RKO (cell line): ENCODE measurements around the gene SPTBN2.

ENCODE experiments used
- DNase-seq: peaks from one replicate; pipeline ENCODE4 v3.0.0-alpha.2; 2016; ENCODE audit warnings: low spot score

Gene SPTBN2

GRCh38 chr11:66701432-66702240 is 27.4 kb downstream of the SPTBN2 start:
- no peak for DNase-seq

GRCh38 chr11:66700742-66701141 is 28.3 kb downstream of the SPTBN2 start:
- DNase-seq: no peak

- DNase-seq: no peak
Measured at GRCh38 chr11:66700337-66700736, 28.7 kb downstream of the SPTBN2 start.

GRCh38 chr11:66698491-66698890 is 30.5 kb downstream of the SPTBN2 start:
- DNase-seq: no peak

- DNase-seq: no peak
Measured at GRCh38 chr11:66697988-66698387, 31.0 kb downstream of the SPTBN2 start.

- DNase-seq: no peak
Measured at GRCh38 chr11:66696146-66696545, 32.9 kb downstream of the SPTBN2 start.

GRCh38 chr11:66694732-66695207 is 34.2 kb downstream of the SPTBN2 start:
- peak; percentile 96 for DNase-seq

- no peak for DNase-seq
Measured at GRCh38 chr11:66694056-66694410, 35.0 kb downstream of the SPTBN2 start.

GRCh38 chr11:66693356-66694055 is 35.5 kb downstream of the SPTBN2 start:
- no peak for DNase-seq

- DNase-seq: no peak
Measured at GRCh38 chr11:66692871-66693331, 36.1 kb downstream of the SPTBN2 start.

- DNase-seq: no peak
Measured at GRCh38 chr11:66692446-66692845, 36.6 kb downstream of the SPTBN2 start.

- no peak for DNase-seq
Measured at GRCh38 chr11:66691311-66691980, 37.6 kb downstream of the SPTBN2 start.

GRCh38 chr11:66689661-66690590 is 39.1 kb downstream of the SPTBN2 start:
- no peak for DNase-seq

GRCh38 chr11:66688561-66689534 is 40.2 kb downstream of the SPTBN2 start:
- no peak for DNase-seq

GRCh38 chr11:66687831-66688281 is 41.2 kb downstream of the SPTBN2 start:
- DNase-seq: no peak

- DNase-seq: no peak
Measured at GRCh38 chr11:66686801-66687750, 41.9 kb downstream of the SPTBN2 start.

GRCh38 chr11:66686100-66686785 is 42.8 kb downstream of the SPTBN2 start:
- DNase-seq: no peak

GRCh38 chr11:66685276-66686099 is 43.5 kb downstream of the SPTBN2 start:
- no peak for DNase-seq
